Small intestine (tissue), 7 donors: ENCODE data around the gene WBP2. TPM values are rescaled to one million over a fixed set of nuclear protein-coding genes. Genes with fewer than 3 reads are reported as not detected.
"Not testable (repeated sequence)": the region's sequence is repeated elsewhere in the genome, so short reads cannot be mapped to it uniquely, and the experiment has no call there.

ENCODE experiments used
- DNase-seq, 2 donors: peaks; one replicate each; pipeline versions ENCODE4 v3.0.0 to v3.0.0-alpha.2; 2013
- FAIRE-seq: peaks from 2 replicates; lab custom pipeline; 2012; peaks lifted over from hg19 to GRCh38; lab: Jason Lieb, UNC
- H3K27ac ChIP-seq, 3 donors: one replicate each; pipeline ENCODE4 v1.5.1; 2013; ENCODE audit warnings: low read length in 2 of 3, mild to moderate bottlenecking in 2 of 3, control low read depth in 1 of 3, inconsistent platforms in 1 of 3, low read depth in 1 of 3, moderate library complexity in 1 of 3
- H3K27me3 ChIP-seq, 3 donors: one replicate each; pipeline ENCODE4 v1.6.1; 2013; ENCODE audit warnings: low read length in 3 of 3, inconsistent platforms in 1 of 3; ENCODE audit not compliant: control insufficient read depth in 3 of 3, insufficient read depth in 3 of 3
- H3K36me3 ChIP-seq, 3 donors: one replicate each; pipeline ENCODE4 v1.6.1; 2013; ENCODE audit warnings: low read length in 3 of 3, inconsistent platforms in 1 of 3, low read depth in 1 of 3, mild to moderate bottlenecking in 1 of 3, moderate library complexity in 1 of 3; ENCODE audit not compliant: control insufficient read depth in 3 of 3, insufficient read depth in 2 of 3
- H3K4me1 ChIP-seq, 3 donors: one replicate each; pipeline ENCODE4 v1.6.1; 2013; ENCODE audit warnings: low read length in 2 of 3, inconsistent platforms in 1 of 3, low read depth in 1 of 3, mild to moderate bottlenecking in 1 of 3, moderate library complexity in 1 of 3; ENCODE audit not compliant: control insufficient read depth in 3 of 3, insufficient read depth in 2 of 3
- H3K4me3 ChIP-seq, 3 donors: one replicate each; pipeline ENCODE4 v1.5.1; 2013; ENCODE audit warnings: low read length in 3 of 3, control low read depth in 1 of 3, inconsistent platforms in 1 of 3, low read depth in 1 of 3, mild to moderate bottlenecking in 1 of 3, moderate library complexity in 1 of 3
- H3K9me3 ChIP-seq, 2 donors: one replicate each; pipeline ENCODE4 v1.6.1; 2013; ENCODE audit warnings: low read depth in 1 of 2, low read length in 1 of 2; ENCODE audit not compliant: control insufficient read depth in 2 of 2, insufficient read depth in 1 of 2
- WGBS, 3 donors: extraction: QIAGEN DNeasy Blood & Tissue Kit; methylation state at CpG; one replicate each; pipeline ENCODE4 v1.1.7; 2013; 5-methylcytosine and 5-hydroxymethylcytosine counted together
- polyA plus RNA-seq, 4 donors: library from polyadenylated mRNA; stranded (reverse) in 3 of 4; unstranded in 1 of 4; fragments of 200-250 nt in 3 of 4; fragments of 120-200 nt in 1 of 4; gene quantifications; one replicate each; pipeline versions ENCODE4 v1.2.1 to v1.2.3, GENCODE V29; 2013
- donor health status: healthy with polysubstance abuse.
- donor health status: control.
- donor health status: control.
- donor health status: Bipolar disorder and iron deficiency.
- donor health status: healthy.

WBP2 gene
- polyA plus RNA-seq, 4 donors, result 68.4 to 121 (median 99.8) TPM

DNA sequence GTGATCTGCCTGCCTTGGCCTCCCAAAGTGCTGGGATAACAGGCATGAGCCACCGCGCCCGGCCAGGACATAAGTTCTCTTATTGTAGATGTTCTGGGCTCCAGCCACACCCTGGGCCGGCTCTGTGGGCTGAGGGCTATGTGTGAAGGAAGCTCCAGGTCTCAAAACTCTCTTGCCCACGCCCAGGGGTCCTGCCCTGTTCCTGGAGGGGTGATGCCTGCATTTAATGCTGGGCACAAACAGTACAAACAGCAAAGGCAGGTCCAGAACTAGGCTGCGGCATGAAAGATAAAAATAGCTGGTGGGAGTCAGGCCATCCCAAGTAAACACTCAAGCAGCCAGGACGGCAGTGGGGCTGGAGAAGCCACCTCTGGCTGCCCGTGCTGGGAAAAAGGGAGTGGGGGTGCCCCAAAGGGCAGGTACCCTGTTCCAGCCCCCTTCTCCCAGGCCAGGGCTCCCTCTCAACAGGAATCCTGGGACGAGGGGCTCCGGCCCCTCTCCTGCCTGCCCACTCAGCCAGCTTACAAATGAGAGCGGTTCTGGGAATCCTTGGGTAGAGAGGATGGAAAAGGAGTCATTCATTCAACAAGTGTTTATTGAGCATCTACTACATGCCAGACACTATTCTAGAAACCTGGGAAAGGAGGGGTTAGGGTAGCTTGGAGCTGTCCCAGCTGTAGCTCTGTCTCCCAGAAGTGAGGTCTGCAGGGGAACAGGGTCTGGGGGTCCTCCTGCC is 18.6 kb upstream of the WBP2 start:
- Histone ChIP-seq H3K36me3 (peaks cover 0 to 28% (median 0%) of the 10 kb centered on the region in 3 donors), H3K27ac (peak overlapping the region in 1 of 3 donors; percentile 85), H3K9me3 (no peaks in the 10 kb centered on the region), H3K4me1 (peaks cover 0 to 38% (median 6%) of the 10 kb centered on the region in 3 donors), H3K27me3 (peaks cover 0 to 2% (median 0%) of the 10 kb centered on the region in 3 donors), H3K4me3 (no peak overlapping the region)
- DNase-seq, result no peak
- 65 to 80% (median 80%) methylated on average over 11 of the region's 11 CpGs for WGBS, 3 donors
- FAIRE-seq, result no peak

- DNase-seq, result peak; percentile 61 to 62
Observed at GRCh38 chr17:75872434-75873351, 17.6 kb upstream of the WBP2 start.

GRCh38 chr17:75870228-75870627 is 15.1 kb upstream of the WBP2 start:
- not testable (repeated sequence) for DNase-seq, H3K4me3 ChIP-seq, H3K27me3 ChIP-seq, H3K9me3 ChIP-seq, FAIRE-seq
- peaks cover 0 to 15% (median 6%) of the 10 kb centered on the region in 3 donors for H3K4me1 ChIP-seq
- H3K27ac ChIP-seq, result peak overlapping the region in 1 of 3 donors; percentile 88
- peaks cover 0 to 14% (median 0%) of the 10 kb centered on the region in 3 donors for H3K36me3 ChIP-seq
- WGBS, 3 donors, result 68 to 75% (median 75%) methylated on average over 10 of the region's 10 CpGs

More at GRCh38 chr17:75872434-75873351, 17.6 kb upstream of the WBP2 start:
- Histone ChIP-seq H3K4me3 (no peak overlapping the region), H3K4me1 (peaks cover 0 to 38% (median 6%) of the 10 kb centered on the region in 3 donors), H3K27me3 (no peaks in the 10 kb centered on the region), H3K27ac (peak overlapping the region; percentile 9 to 85 (median 67)), H3K9me3 (no peaks in the 10 kb centered on the region), H3K36me3 (peaks cover 0 to 28% (median 0%) of the 10 kb centered on the region in 3 donors)
- no peak for FAIRE-seq
- 43 to 54% (median 44%) methylated on average over 13 of the region's 13 CpGs for WGBS, 3 donors

DNA sequence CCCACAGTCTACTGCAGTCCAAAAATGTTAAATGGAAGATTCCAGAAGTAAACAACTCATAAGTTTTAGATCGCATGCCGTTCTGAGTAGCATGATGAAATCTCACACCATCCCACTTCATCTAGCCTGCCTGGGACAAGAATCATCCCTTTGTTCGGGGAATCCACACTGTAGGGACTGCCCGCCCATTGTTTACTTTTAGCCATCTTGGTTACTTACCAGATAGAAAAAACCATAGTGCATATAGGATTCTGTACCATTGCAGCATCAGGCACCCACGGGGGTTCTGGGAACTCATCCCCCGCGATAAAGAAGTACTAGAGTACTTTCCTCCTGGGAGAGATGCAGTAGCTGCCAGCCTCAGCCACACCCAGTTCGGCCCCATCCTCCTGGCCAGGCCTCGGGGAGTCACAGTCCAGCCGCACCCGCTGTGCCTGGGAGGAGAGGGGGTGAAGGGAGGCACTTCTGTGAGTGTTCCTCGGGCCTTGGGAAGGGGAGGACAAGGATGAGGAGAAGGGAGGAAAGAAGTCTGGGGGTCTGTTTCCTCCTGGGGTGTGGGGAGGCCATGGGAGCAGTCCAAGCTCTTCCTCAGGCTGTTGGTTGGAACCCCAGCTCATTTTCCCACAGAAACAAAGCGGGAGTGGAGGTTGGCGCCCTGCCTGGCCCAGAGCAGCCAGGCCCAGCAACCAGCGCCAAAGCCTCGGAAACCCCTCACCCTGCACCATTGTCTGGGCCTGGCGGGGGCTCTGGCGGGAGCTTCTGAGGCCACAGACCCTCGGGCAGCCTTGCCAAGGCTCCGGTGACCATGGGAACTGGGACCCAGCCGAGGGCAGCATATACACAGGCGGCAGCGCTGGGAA is 14.4 kb upstream of the WBP2 start:
- WGBS, 3 donors, result 34 to 46% (median 41%) methylated on average over 22 to 23 of the region's 23 CpGs
- no peak overlapping the region for H3K4me3 ChIP-seq
- peak overlapping the region; percentile 39 to 88 (median 58) for H3K27ac ChIP-seq
- H3K27me3 ChIP-seq, result no peaks in the 10 kb centered on the region
- H3K9me3 ChIP-seq, result no peaks in the 10 kb centered on the region
- H3K4me1 ChIP-seq, result peaks cover 0 to 15% (median 7%) of the 10 kb centered on the region in 3 donors
- FAIRE-seq (no peak), DNase-seq (peak; percentile 49 to 87)
- H3K36me3 ChIP-seq, result peaks cover 0 to 7% (median 0%) of the 10 kb centered on the region in 3 donors

DNA sequence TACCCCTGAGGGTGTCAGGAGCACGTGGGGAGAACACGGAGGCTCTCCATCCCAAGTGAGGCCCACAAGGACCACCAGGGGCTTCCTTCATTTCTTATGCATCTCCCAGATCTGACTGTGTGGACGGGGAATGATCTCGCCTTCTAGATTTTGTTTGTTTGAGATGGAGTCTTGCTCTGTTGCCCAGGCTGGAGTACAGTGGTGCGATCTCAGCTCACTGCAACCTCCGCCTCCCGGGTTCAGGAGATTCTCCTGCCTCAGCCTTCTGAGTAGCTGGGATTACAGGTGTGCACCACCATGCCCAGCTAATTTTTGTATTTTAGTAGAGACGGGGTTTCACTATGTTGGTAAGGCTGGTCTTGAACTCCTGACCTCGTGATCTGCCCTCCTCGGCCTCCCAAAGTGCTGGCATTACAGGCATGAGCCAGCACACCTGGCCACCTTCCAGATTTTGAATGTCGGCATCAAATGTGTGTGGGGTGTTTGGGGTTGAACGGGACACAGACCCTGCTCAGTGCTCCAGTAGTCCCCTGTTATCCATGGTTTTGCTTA is 13.7 kb upstream of the WBP2 start:
- not testable (repeated sequence) for DNase-seq, H3K4me3 ChIP-seq, H3K9me3 ChIP-seq, H3K27me3 ChIP-seq, H3K36me3 ChIP-seq, FAIRE-seq
- WGBS, 3 donors, result 78 to 81% (median 80%) methylated on average over 12 of the region's 12 CpGs
- Histone ChIP-seq H3K4me1 (peaks cover 0 to 20% (median 7%) of the 10 kb centered on the region in 3 donors), H3K27ac (peak overlapping the region in 2 of 3 donors; percentile 39 to 88)

DNA sequence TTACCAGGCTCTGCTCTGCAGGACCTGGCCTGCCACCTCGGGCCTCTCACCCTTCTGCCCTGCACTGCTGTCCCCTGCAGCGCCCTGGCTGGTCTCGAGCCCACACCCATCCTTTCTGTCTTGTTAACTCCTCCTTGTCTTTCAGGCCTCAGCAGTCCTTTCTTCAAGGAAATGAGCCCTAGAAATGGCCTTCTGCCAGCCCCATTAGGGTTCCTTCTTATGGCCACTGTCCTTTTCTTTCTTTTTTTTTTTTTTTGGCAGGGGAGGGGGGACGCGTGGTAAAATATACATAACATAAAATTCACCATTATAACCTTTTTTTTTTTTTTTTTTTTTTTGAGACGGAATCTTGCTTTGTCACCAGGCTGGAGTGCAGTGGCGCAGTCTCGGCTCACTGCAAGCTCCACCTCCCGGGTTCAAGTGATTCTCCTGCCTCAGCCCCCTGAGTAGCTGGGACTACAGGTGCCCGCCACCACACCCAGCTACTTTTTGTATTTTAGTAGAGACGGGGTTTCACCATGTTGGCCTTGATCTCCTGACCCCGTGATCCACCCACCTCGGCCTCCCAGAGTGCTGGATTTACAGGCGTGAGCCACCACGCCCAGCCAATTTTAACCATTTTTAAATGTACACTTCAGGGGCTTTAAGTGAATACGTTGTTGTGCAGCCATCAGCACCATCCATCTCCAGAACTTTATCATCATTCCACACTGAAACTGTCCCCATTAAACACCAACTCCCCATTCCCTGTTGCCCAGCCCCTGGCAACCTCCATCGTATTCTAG is 10.5 kb upstream of the WBP2 start:
- not testable (repeated sequence) for H3K27me3 ChIP-seq, FAIRE-seq, H3K36me3 ChIP-seq, H3K9me3 ChIP-seq, DNase-seq, H3K4me3 ChIP-seq
- 64 to 71% (median 66%) methylated on average over 16 to 17 of the region's 17 CpGs for WGBS, 3 donors
- Histone ChIP-seq H3K27ac (peak overlapping the region in 1 of 3 donors; percentile 83), H3K4me1 (peaks cover 0 to 11% (median 3%) of the 10 kb centered on the region in 3 donors)

- H3K27me3 ChIP-seq, DNase-seq, FAIRE-seq, H3K4me3 ChIP-seq, H3K36me3 ChIP-seq, H3K9me3 ChIP-seq: not testable (repeated sequence)
- 69 to 82% (median 80%) methylated on average over 4 of the region's 4 CpGs for WGBS, 3 donors
- peaks cover 0 to 11% (median 3%) of the 10 kb centered on the region in 3 donors for H3K4me1 ChIP-seq
- H3K27ac ChIP-seq, result peak overlapping the region; percentile 57 to 83 (median 70)
Observed at GRCh38 chr17:75864887-75865286, 9.8 kb upstream of the WBP2 start.
